CD14-positive monocyte (primary cell): ENCODE measurements around the gene PLA2G4B. TPM values are rescaled to one million over a fixed set of nuclear protein-coding genes. Genes with fewer than 3 reads are reported as not detected.

Source experiments
- DNase-seq, 3 donors: peaks; one replicate each; pipeline ENCODE4 v3.0.0-alpha.2; 2011 to 2022
- H2AFZ ChIP-seq: 2 replicates; pipeline ENCODE4 v1.6.0; 2012; ENCODE audit warnings: mild to moderate bottlenecking, low read depth, low read length, inconsistent platforms; ENCODE audit not compliant: insufficient read depth, poor library complexity, severe bottlenecking
- H3K27ac ChIP-seq, 2 donors: 1 replicate in 1 of 2; 2 replicates in 1 of 2; pipeline ENCODE4 v1.5.1; 2012 to 2013; ENCODE audit warnings: low read length in 2 of 2, control low read depth in 1 of 2, inconsistent platforms in 1 of 2, low read depth in 1 of 2, mild to moderate bottlenecking in 1 of 2
- H3K27me3 ChIP-seq, 2 donors: one replicate each; pipeline versions ENCODE4 v1.6.0 to v1.6.1; 2011 to 2013; ENCODE audit warnings: low read length in 2 of 2; ENCODE audit not compliant: control insufficient read depth in 2 of 2, insufficient read depth in 2 of 2
- H3K36me3 ChIP-seq, 2 donors: replicated peaks in 1 of 2; 1 replicate in 1 of 2; 2 replicates in 1 of 2; pipeline versions ENCODE4 v1.5.1 to v1.6.1; 2012 to 2013; ENCODE audit warnings: low read length in 2 of 2, control low read depth in 1 of 2, inconsistent platforms in 1 of 2, mild to moderate bottlenecking in 1 of 2; ENCODE audit not compliant: insufficient read depth in 2 of 2, control insufficient read depth in 1 of 2
- H3K4me1 ChIP-seq, 2 donors: 1 replicate in 1 of 2; 2 replicates in 1 of 2; pipeline versions ENCODE4 v1.5.1 to v1.6.1; 2012 to 2013; ENCODE audit warnings: low read length in 2 of 2, control low read depth in 1 of 2, inconsistent platforms in 1 of 2, mild to moderate bottlenecking in 1 of 2, moderate library complexity in 1 of 2; ENCODE audit not compliant: insufficient read depth in 2 of 2, control insufficient read depth in 1 of 2
- H3K4me2 ChIP-seq: replicated peaks from 2 replicates; pipeline ENCODE3; 2012; ENCODE audit warnings: low read length, moderate library complexity, mild to moderate bottlenecking; ENCODE audit not compliant: poor library complexity, severe bottlenecking; ENCODE audit errors: extremely low read depth
- H3K4me3 ChIP-seq, 3 experiments: fragments of 200-600 bp in 1 of 3; sonication (generic) in 1 of 3; replicated peaks in 1 of 3; 1 replicate in 2 of 3; 2 replicates in 1 of 3; pipeline ENCODE4 v1.5.1; 2011 to 2013; ENCODE audit warnings: low read length in 3 of 3, mild to moderate bottlenecking in 3 of 3, control low read depth in 2 of 3, low read depth in 2 of 3, inconsistent platforms in 1 of 3, moderate library complexity in 1 of 3
- H3K79me2 ChIP-seq: 2 replicates; pipeline ENCODE4 v1.6.0; 2012; ENCODE audit warnings: mild to moderate bottlenecking, control low read depth, inconsistent platforms, low read length, moderate library complexity; ENCODE audit not compliant: insufficient read depth
- H3K9ac ChIP-seq: 2 replicates; pipeline ENCODE4 v1.6.0; 2017; ENCODE audit warnings: low read length, mild to moderate bottlenecking; ENCODE audit not compliant: insufficient read depth, poor library complexity, severe bottlenecking
- H3K9me3 ChIP-seq, 2 donors: replicated peaks in 1 of 2; 1 replicate in 1 of 2; 2 replicates in 1 of 2; pipeline versions ENCODE4 v1.5.1 to v1.6.1; 2012 to 2013; ENCODE audit warnings: low read length in 2 of 2, control low read depth in 1 of 2; ENCODE audit not compliant: control insufficient read depth in 1 of 2, insufficient read depth in 1 of 2
- H4K20me1 ChIP-seq: 2 replicates; pipeline ENCODE4 v1.6.0; 2012; ENCODE audit warnings: mild to moderate bottlenecking, low read length, control low read depth, moderate library complexity; ENCODE audit not compliant: insufficient read depth
- H3K27ac Mint-ChIP-seq, 7 donors: one replicate each; pipeline ENCODE4 v1.8.0; 2020; ENCODE audit warnings: mild to moderate bottlenecking in 7 of 7, mixed read lengths in 7 of 7, moderate library complexity in 6 of 7, inconsistent platforms in 2 of 7
- H3K27me3 Mint-ChIP-seq, 3 donors: one replicate each; pipeline ENCODE4 v1.8.0; 2021 to 2022; ENCODE audit warnings: low read depth in 3 of 3, mild to moderate bottlenecking in 3 of 3, mixed read lengths in 3 of 3, moderate library complexity in 3 of 3, inconsistent platforms in 1 of 3
- H3K36me3 Mint-ChIP-seq, 2 donors: one replicate each; pipeline ENCODE4 v1.8.0; 2020; ENCODE audit warnings: mixed read lengths in 2 of 2, inconsistent platforms in 1 of 2, mild to moderate bottlenecking in 1 of 2
- H3K4me1 Mint-ChIP-seq: one replicate; pipeline ENCODE4 v1.8.0; 2020; ENCODE audit warnings: mild to moderate bottlenecking, mixed read lengths
- H3K4me3 Mint-ChIP-seq, 2 donors: one replicate each; pipeline ENCODE4 v1.8.0; 2020; ENCODE audit warnings: mild to moderate bottlenecking in 2 of 2, mixed read lengths in 2 of 2, moderate library complexity in 1 of 2
- H3K9me3 Mint-ChIP-seq, 7 donors: one replicate each; pipeline ENCODE4 v1.8.0; 2020 to 2022; ENCODE audit warnings: mixed read lengths in 7 of 7, mild to moderate bottlenecking in 6 of 7, moderate library complexity in 6 of 7, inconsistent platforms in 2 of 7
- WGBS: methylation state at CpG from one replicate; pipeline ENCODE4 v1.1.5; 2013; ENCODE audit warnings: missing lambda C conversion rate; ENCODE audit not compliant: insufficient coverage; 5-methylcytosine and 5-hydroxymethylcytosine counted together
- intact Hi-C, 2 donors: fragments of 100-400 bp; cut with micrococcal nuclease; formaldehyde crosslinking; loops; one replicate each; pipeline versions ENCODE4 v1.15.0 to v1.15.1; 2023
- polyA plus RNA-seq, 3 donors: library from polyadenylated mRNA; depleted of rRNA in 1 of 3; unstranded in 2 of 3; stranded (reverse) in 1 of 3; fragments of 300-500 nt in 2 of 3; fragments of >200 nt in 1 of 3; fragmentation: Illumina TruSeq in 2 of 3; gene quantifications; 1 replicate in 2 of 3; 2 replicates in 1 of 3; pipeline ENCODE4 v1.2.3, GENCODE V29; 2012 to 2021
- TF ChIP-seq, protein P1 (sequence below): fragments of 200-600 bp; IDR thresholded peaks from one replicate; pipeline ENCODE4 v1.8.0; 2022; ENCODE audit warnings: antibody characterized with exemption, mild to moderate bottlenecking

Gene PLA2G4B
- polyA plus RNA-seq, 3 donors = 0.31 to 32.1 (median 1.6) TPM

DNA sequence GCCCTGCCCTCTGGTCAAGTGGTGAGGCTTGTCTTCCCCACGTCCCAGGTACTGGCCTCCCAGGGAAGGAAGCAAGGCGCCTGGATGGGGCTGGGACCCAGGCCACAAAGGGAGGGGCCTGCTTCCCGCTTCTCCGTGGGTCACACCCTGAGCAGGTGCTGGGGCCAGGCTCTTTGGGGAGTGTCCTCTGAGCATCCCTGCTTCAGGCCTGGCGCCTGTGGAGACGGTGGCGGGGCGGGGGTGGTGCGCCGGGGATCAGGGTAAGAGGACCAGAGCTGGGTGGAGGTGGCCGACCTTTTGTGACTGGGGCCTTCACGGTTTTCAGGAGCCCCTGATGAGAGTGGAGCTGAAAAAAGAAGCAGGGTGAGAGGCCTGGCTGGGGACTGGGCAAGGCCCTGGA lies 3.6 kb downstream of the PLA2G4B start:
- no peaks in the 10 kb centered on the region for H3K9me3 Mint-ChIP-seq
- Histone ChIP-seq H3K9me3 (no peaks in the 10 kb centered on the region), H3K9ac (no peak overlapping the region), H3K27ac (no peak overlapping the region), H3K27me3 (no peaks in the 10 kb centered on the region), H3K79me2 (no peaks in the 10 kb centered on the region), H3K4me2 (no peak overlapping the region), H3K4me3 (no peak overlapping the region), H3K36me3 (peaks cover 54 to 72% of the 10 kb centered on the region in 2 donors), H2AFZ (no peak overlapping the region), H4K20me1 (peaks cover 4% of the 10 kb centered on the region), H3K4me1 (no peaks in the 10 kb centered on the region)
- H3K4me1 Mint-ChIP-seq = no peaks in the 10 kb centered on the region
- H3K27ac Mint-ChIP-seq = peak overlapping the region in 1 of 7 donors; percentile 35
- H3K36me3 Mint-ChIP-seq = peaks cover 51 to 76% of the 10 kb centered on the region in 2 donors
- TF ChIP-seq, protein P1, sequence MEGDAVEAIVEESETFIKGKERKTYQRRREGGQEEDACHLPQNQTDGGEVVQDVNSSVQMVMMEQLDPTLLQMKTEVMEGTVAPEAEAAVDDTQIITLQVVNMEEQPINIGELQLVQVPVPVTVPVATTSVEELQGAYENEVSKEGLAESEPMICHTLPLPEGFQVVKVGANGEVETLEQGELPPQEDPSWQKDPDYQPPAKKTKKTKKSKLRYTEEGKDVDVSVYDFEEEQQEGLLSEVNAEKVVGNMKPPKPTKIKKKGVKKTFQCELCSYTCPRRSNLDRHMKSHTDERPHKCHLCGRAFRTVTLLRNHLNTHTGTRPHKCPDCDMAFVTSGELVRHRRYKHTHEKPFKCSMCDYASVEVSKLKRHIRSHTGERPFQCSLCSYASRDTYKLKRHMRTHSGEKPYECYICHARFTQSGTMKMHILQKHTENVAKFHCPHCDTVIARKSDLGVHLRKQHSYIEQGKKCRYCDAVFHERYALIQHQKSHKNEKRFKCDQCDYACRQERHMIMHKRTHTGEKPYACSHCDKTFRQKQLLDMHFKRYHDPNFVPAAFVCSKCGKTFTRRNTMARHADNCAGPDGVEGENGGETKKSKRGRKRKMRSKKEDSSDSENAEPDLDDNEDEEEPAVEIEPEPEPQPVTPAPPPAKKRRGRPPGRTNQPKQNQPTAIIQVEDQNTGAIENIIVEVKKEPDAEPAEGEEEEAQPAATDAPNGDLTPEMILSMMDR = no peak
- intact Hi-C loops = no loop called here
- 74% methylated on average over 7 of the region's 12 CpGs for WGBS
- DNase-seq = no peak
- H3K4me3 Mint-ChIP-seq = no peak overlapping the region
- peaks cover 0 to 2% (median 0%) of the 10 kb centered on the region in 3 donors for H3K27me3 Mint-ChIP-seq

DNA sequence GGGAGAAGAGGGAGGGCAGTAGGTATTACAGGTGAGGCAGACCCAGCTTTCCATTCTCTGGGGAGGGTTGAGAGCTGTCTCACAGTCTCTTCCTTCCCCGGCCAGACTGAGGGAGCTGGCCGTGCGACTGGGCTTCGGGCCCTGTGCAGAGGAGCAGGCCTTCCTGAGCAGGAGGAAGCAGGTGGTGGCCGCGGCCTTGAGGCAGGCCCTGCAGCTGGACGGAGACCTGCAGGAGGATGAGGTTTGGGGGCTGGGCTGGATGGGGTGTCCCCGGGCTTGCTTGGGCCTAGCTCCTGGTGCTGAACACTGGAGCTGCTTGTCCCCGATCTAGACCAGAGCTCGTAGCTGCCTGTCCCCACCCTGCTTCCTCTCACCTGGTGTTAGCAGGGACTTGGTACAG lies 4.9 kb downstream of the PLA2G4B start:
- Histone ChIP-seq H3K4me2 (no peak overlapping the region), H2AFZ (no peak overlapping the region), H3K36me3 (peaks cover 65 to 85% of the 10 kb centered on the region in 2 donors), H3K4me3 (no peak overlapping the region), H3K9me3 (no peaks in the 10 kb centered on the region), H4K20me1 (peaks cover 4% of the 10 kb centered on the region), H3K9ac (no peak overlapping the region), H3K27ac (no peak overlapping the region), H3K27me3 (no peaks in the 10 kb centered on the region), H3K79me2 (no peaks in the 10 kb centered on the region), H3K4me1 (no peaks in the 10 kb centered on the region)
- peaks cover 0 to 3% (median 2%) of the 10 kb centered on the region in 3 donors for H3K27me3 Mint-ChIP-seq
- WGBS = 72% methylated on average over 4 of the region's 10 CpGs
- TF ChIP-seq, protein P1 = no peak
- no peak overlapping the region for H3K4me3 Mint-ChIP-seq
- H3K9me3 Mint-ChIP-seq = no peaks in the 10 kb centered on the region
- no peaks in the 10 kb centered on the region for H3K4me1 Mint-ChIP-seq
- no peak overlapping the region for H3K27ac Mint-ChIP-seq
- no peak for DNase-seq
- peaks cover 59 to 79% of the 10 kb centered on the region in 2 donors for H3K36me3 Mint-ChIP-seq
- intact Hi-C loops = no loop called here
